Right lobe of liver (tissue), 6 donors: Measurements from ENCODE around the gene RAP1GDS1. TPM values are rescaled to one million over a fixed set of nuclear protein-coding genes. Genes with fewer than 3 reads are reported as not detected.

Experiments
- ATAC-seq, 4 donors: fragments of 200-7000 bp; cut with Tn5 transposase; one replicate each; pipeline ENCODE4 v1.9.1; 2020; ENCODE audit warnings: mild to moderate bottlenecking in 4 of 4, moderate library complexity in 4 of 4
- DNase-seq, 3 donors: peaks; one replicate each; pipeline ENCODE4 v3.0.0-alpha.2; 2020
- H3K27ac ChIP-seq, 3 donors: fragments of 200-600 bp; one replicate each; pipeline ENCODE4 v1.8.0; 2022
- H3K27me3 ChIP-seq, 2 donors: fragments of 200-600 bp; one replicate each; pipeline ENCODE4 v1.8.0; 2022
- H3K36me3 ChIP-seq, 4 donors: fragments of 200-600 bp; sonication (generic) in 1 of 4; one replicate each; pipeline versions ENCODE4 v1.5.1 to v1.8.0; 2017 to 2022; ENCODE audit warnings: control low read depth in 1 of 4
- H3K4me1 ChIP-seq, 4 donors: fragments of 200-600 bp; sonication (generic) in 1 of 4; one replicate each; pipeline versions ENCODE4 v1.5.1 to v1.8.0; 2017 to 2022; ENCODE audit warnings: control low read depth in 1 of 4
- H3K4me3 ChIP-seq, 3 donors: fragments of 200-600 bp; one replicate each; pipeline ENCODE4 v1.8.0; 2022
- H3K9me3 ChIP-seq, 4 donors: fragments of 200-600 bp; sonication (generic) in 1 of 4; one replicate each; pipeline versions ENCODE4 v1.5.1 to v1.8.0; 2017 to 2022; ENCODE audit warnings: control low read depth in 1 of 4
- CTCF ChIP-seq, 4 donors: fragments of 200-600 bp in 3 of 4; fragments of 450-650 bp in 1 of 4; IDR thresholded peaks; one replicate each; pipeline versions ENCODE4 v1.5.1 to v1.8.0; 2016 to 2022; ENCODE audit warnings: antibody characterized with exemption in 4 of 4, mild to moderate bottlenecking in 2 of 4
- POLR2A ChIP-seq: fragments of 450-650 bp; IDR thresholded peaks from one replicate; pipeline ENCODE4 v1.6.1; 2017; ENCODE audit warnings: antibody characterized with exemption, mild to moderate bottlenecking
- WGBS: methylation state at CpG from one replicate; pipeline ENCODE4 v1.1.6; 2018; ENCODE audit warnings: low coverage, low lambda C conversion rate; ENCODE audit not compliant: insufficient coverage; ENCODE audit errors: missing lambda C conversion rate; 5-methylcytosine and 5-hydroxymethylcytosine counted together
- intact Hi-C, 2 donors: fragments of 100-400 bp; cut with DNase I; formaldehyde crosslinking; loops; one replicate each; pipeline versions ENCODE4 v1.11.2 to v1.14.1; 2022
- total RNA-seq, 6 experiments: library from RNA; depleted of rRNA in 2 of 6; stranded (reverse); fragments of >200 nt in 2 of 6; fragmentation: NEBNext Ultra II Directional in 3 of 6; extraction: Animal tissue kit (Norgen Biotek cat#: 25700) in 3 of 6; gene quantifications; one replicate each; pipeline versions ENCODE4 v1.1.0 to v1.2.4, GENCODE V29; 2016 to 2023
- donor health status: DM: no; HTN: yes; CAD: no.
- donor health status: DM: no; HTN: no; CAD: no.
- donor health status: DM: no; HTN: no; CAD: no.
- donor health status: DM: no; HTN: yes; CAD: no.
- donor health status: DM: no; HTN: yes; CAD: no.

The RAP1GDS1 gene
- total RNA-seq, 6 experiments from 2014 or later, result 17.4 to 29.8 (median 20.9) TPM

GRCh38 chr4:98491899-98492559, 230.8 kb downstream of the RAP1GDS1 start:
- ATAC-seq, result no peak
- Histone ChIP-seq H3K36me3 (no peaks in the 10 kb centered on the region), H3K4me3 (no peak overlapping the region), H3K27me3 (no peaks in the 10 kb centered on the region), H3K4me1 (no peaks in the 10 kb centered on the region), H3K9me3 (no peaks in the 10 kb centered on the region), H3K27ac (no peak overlapping the region)
- intact Hi-C loops, result no loop called here
- no peak for DNase-seq
- 92% methylated on average over 5 of the region's 7 CpGs for WGBS
- no peak for TF ChIP-seq CTCF (IDR thresholded peaks at IDR 0.05)
- no peak for TF ChIP-seq POLR2A

DNA sequence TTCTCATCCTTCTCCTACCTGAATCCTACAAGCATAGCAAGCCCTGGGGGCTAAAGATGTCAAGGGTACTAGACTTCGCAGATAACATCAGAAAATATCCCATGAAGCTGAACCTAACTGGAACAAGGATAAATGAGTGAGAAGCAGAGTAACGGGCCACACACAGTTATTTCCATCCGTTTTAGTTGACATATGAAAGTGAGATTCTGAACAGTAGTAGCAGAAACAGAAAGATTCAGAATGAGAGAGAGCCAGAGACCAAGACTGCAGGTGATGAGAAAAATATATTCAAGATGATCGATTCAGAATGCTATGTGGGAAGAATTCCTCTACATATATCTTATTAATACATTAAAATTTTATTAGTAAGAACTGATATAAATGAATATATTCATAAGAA, 232.1 kb downstream of the RAP1GDS1 start:
- Histone ChIP-seq H3K4me1 (no peaks in the 10 kb centered on the region), H3K27me3 (no peaks in the 10 kb centered on the region), H3K9me3 (no peaks in the 10 kb centered on the region), H3K27ac (no peak overlapping the region), H3K36me3 (no peaks in the 10 kb centered on the region), H3K4me3 (no peak overlapping the region)
- ATAC-seq (no peak), DNase-seq (no peak)
- TF ChIP-seq CTCF (IDR thresholded peaks at IDR 0.05) (no peak), POLR2A (no peak)
- intact Hi-C loops, result no loop called here
- WGBS, result 55% methylated on average over 4 of the region's 4 CpGs

Other genes with a start within 250 kb of the RAP1GDS1 start
- gene STPG2, start 117.9 kb upstream of the RAP1GDS1 start, total RNA-seq, result under 1 TPM in 4 of 6 experiments, not detected in 2; 0.25 to 0.46 (median 0.40) TPM